ENCODE measurements around the gene STXBP4. TPM values are rescaled to one million over a fixed set of nuclear protein-coding genes. Genes with fewer than 3 reads are reported as not detected.
A peak's percentile ranks its signal among the peaks of the same experiment; 100 is the strongest.

STXBP4 gene
- total RNA-seq, 2 donors from 2014 or later: 5.2 to 6.9 TPM

DNA sequence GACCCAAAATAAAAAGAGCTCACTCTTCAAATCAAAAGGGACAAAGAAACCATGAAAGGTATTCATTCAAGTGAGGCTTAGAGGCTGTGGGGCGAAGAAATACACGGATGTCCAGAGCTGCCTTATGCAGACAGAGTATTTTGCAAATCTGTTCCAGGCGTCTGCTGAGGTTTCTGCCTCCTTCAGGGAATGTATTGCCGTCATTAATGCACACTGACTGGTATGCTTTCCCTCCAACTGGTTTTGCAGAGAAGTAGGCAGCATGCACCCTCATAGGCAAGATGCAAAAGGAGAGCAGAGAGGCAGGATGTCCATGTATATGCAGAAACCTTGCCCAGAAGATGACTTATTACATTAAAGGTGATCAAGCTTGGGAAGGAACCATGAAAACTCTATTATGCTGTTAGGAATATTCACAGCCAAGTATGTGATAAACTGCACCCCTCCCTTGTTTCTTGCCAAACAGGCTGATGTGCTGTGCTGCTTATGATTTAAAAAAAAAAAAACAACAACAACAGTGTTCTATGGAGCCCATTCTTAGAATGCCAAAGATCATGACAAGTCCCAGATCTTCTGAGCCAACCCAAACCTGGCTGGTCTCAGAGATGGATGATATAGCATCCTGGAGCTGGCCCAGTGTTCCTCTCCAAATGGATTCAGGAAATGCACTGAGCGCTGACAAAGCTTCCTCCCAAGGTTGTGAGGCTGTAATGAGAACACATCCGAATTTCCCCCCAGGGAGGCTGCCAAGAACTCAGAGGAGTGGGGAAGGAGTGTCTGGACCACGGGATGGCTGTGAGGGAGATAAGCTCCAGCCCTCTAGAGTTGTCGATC lies 218.6 kb downstream of the STXBP4 start:
- ATAC-seq (no peak), DNase-seq (no peak)
- intact Hi-C loops (cut with DNase I, micrococcal nuclease): no loop called here

- intact Hi-C loops (cut with DNase I, micrococcal nuclease): no loop called here
Measured at GRCh38 chr17:55190748-55191147, 222.2 kb downstream of the STXBP4 start.

GRCh38 chr17:55198690-55199370 lies 230.3 kb downstream of the STXBP4 start:
- intact Hi-C loops (cut with DNase I, micrococcal nuclease): no loop called here
- DNase-seq (no peak), ATAC-seq (no peak)

More at GRCh38 chr17:55190748-55191147, 222.2 kb downstream of the STXBP4 start:
- ATAC-seq (no peak), DNase-seq (no peak)

- no peak for ATAC-seq
- no peak for DNase-seq
- intact Hi-C loops (cut with DNase I, micrococcal nuclease): no loop called here
Measured at GRCh38 chr17:55200904-55201303, 232.3 kb downstream of the STXBP4 start.

GRCh38 chr17:55201308-55201932 lies 232.9 kb downstream of the STXBP4 start:
- intact Hi-C loops (cut with DNase I, micrococcal nuclease): no loop called here
- no peak for ATAC-seq

GRCh38 chr17:55202896-55203295 lies 234.3 kb downstream of the STXBP4 start:
- DNase-seq: no peak

More at GRCh38 chr17:55201308-55201932, 232.9 kb downstream of the STXBP4 start:
- DNase-seq: no peak

GRCh38 chr17:55208078-55208812 lies 239.7 kb downstream of the STXBP4 start:
- intact Hi-C loops (cut with DNase I, micrococcal nuclease): no loop called here
- ATAC-seq: peak; percentile 69
- DNase-seq: no peak

More at GRCh38 chr17:55202896-55203295, 234.3 kb downstream of the STXBP4 start:
- intact Hi-C loops (cut with DNase I, micrococcal nuclease): no loop called here
- no peak for ATAC-seq

DNA sequence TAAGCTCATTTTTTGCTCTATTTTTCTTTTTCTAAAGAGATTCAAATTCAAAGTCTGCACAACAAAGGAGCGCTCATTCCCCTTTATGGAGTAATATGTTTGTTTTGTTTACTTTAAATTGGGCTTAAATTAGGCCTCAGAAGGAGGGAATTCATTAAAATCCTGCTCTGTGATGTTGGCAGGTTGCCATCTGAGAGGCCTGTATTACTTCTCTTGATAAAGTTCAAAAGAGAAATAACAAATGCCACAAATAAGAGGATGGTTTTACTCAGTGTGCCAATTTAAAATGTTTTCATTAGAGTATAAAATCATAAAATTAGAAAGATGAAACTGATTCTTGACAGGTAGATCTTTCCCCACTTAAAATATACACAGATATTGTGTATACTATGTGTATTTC lies 241.7 kb downstream of the STXBP4 start:
- ATAC-seq (no peak), DNase-seq (no peak)
- intact Hi-C loops (cut with DNase I, micrococcal nuclease): no loop called here

GRCh38 chr17:55212880-55213279 lies 244.3 kb downstream of the STXBP4 start:
- DNase-seq (no peak), ATAC-seq (no peak)
- intact Hi-C loops (cut with DNase I, micrococcal nuclease): no loop called here

DNA sequence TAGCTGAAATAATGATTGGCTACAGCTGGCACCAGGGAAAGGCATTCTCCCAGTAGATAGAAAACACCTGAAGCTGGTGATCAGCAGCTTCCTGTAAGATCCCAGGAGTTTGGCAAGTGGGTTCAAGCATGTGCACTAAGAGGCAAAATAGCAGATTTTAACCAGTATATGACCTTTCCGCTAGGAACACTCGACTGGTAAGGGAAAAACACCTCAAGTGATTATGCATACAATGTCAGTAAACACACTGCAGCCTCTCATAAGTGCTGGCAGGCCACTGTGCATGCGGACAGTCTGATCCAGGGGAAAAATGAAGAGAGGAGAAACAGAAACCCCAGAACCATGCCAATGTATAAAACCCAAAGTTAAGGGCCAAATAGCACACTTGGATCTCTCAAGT lies 247.1 kb downstream of the STXBP4 start:
- DNase-seq (no peak), ATAC-seq (no peak)
- intact Hi-C loops (cut with DNase I, micrococcal nuclease): no loop called here

DNA sequence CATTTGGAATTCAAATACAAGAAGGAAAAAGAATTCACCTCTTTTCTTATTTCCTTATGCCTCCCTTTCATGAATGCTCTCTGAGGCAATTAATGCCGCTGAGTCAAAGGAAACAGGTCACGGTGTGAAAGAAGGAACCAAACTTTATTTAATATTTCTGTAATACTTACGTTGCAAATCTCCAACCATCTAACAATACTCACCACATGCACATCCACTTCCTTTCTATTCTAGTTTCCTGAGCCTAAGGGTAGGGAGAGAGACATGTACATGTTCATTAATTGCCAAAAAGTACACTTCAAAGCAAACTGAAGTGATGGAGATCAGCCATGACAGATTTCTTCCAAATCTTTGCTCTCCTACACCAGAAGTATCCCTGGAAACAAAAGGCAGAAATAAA lies 248.3 kb downstream of the STXBP4 start:
- DNase-seq (no peak), ATAC-seq (no peak)
- intact Hi-C loops (cut with DNase I, micrococcal nuclease): no loop called here

GRCh38 chr17:55219459-55219858 lies 250.9 kb downstream of the STXBP4 start:
- ATAC-seq (no peak), DNase-seq (no peak)
- intact Hi-C loops (cut with DNase I, micrococcal nuclease): no loop called here

DNA sequence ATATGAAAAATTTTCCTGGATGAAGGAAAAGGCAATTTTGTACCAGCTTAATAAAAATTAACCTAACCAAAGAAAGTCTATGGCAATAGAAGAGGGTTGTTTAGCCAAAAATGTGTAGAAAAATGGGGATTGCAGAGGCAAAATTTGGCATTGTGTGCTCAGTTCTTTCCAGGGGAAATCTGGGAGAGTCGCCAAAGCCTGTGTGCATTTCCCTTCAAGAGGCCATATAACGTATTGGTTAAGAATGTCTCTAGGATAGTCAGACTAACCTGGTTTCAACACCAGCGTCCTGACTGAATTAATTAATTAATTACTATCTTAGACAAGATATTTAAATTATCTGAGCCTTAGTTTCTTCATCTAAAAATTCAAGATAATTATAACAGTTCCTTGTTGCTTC lies 251.4 kb downstream of the STXBP4 start:
- ATAC-seq (no peak), DNase-seq (no peak)
- intact Hi-C loops (cut with DNase I, micrococcal nuclease): no loop called here

Other genes with a start within 250 kb of the STXBP4 start
- gene TOM1L1, start 67.9 kb upstream of the STXBP4 start, total RNA-seq: 10 to 100 TPM; 64.0 to 69.1 TPM
- 10 to 100 TPM; 43.6 to 65.7 TPM for gene COX11, start 111 bp upstream of the STXBP4 start, total RNA-seq